ENCODE measurements around the gene TCF3. TPM values are rescaled to one million over a fixed set of nuclear protein-coding genes. Genes with fewer than 3 reads are reported as not detected.

The TCF3 gene
- total RNA-seq, 8 experiments from 2014 or later: 25.2 to 106 (median 44.9) TPM

Other genes with a start within 250 kb of the TCF3 start
- gene DAZAP1, start 245.0 kb downstream of the TCF3 start, total RNA-seq: 100 to 1,000 TPM in 2 of 8 experiments, 10 to 100 TPM in 6; 32.3 to 129 (median 46.7) TPM
- gene RPS15, start 214.2 kb downstream of the TCF3 start, total RNA-seq: 1,000 to 10,000 TPM; 1,397 to 2,339 (median 1,906) TPM
- gene APC2, start 202.5 kb downstream of the TCF3 start, total RNA-seq: 10 to 100 TPM in 5 of 8 experiments, 1 to 10 TPM in 1, under 1 TPM in 2; 0.31 to 52.0 (median 31.9) TPM
- 10 to 100 TPM; 27.2 to 34.3 (median 32.7) TPM for gene C19orf25, start 173.4 kb downstream of the TCF3 start, total RNA-seq
- 1 to 10 TPM; 1.9 to 5.6 (median 4.4) TPM for gene PCSK4, start 162.3 kb downstream of the TCF3 start, total RNA-seq
- 10 to 100 TPM in 1 of 8 experiments, 1 to 10 TPM in 7; 3.2 to 16.8 (median 5.7) TPM for gene REEP6, start 161.4 kb downstream of the TCF3 start, total RNA-seq
- 1 to 10 TPM in 4 of 8 experiments, under 1 TPM in 3, not detected in 1; 0.09 to 8.2 (median 1.5) TPM for gene ADAMTSL5, start 139.6 kb downstream of the TCF3 start, total RNA-seq
- gene PLK5, start 128.5 kb downstream of the TCF3 start, total RNA-seq: under 1 TPM in 6 of 8 experiments, not detected in 2; 0.27 to 0.45 (median 0.29) TPM
- gene MEX3D, start 84.3 kb downstream of the TCF3 start, total RNA-seq: 10 to 100 TPM in 6 of 8 experiments, 1 to 10 TPM in 2; 3.2 to 46.9 (median 18.1) TPM
- 100 to 1,000 TPM in 2 of 8 experiments, 10 to 100 TPM in 6; 37.0 to 114 (median 54.7) TPM for gene MBD3, start 59.8 kb downstream of the TCF3 start, total RNA-seq
- gene UQCR11, start 47.2 kb downstream of the TCF3 start, total RNA-seq: 100 to 1,000 TPM in 7 of 8 experiments, 10 to 100 TPM in 1; 92.4 to 219 (median 112) TPM
- 1 to 10 TPM in 1 of 8 experiments, under 1 TPM in 6, not detected in 1; 0.11 to 3.7 (median 0.35) TPM for gene ONECUT3, start 100.9 kb upstream of the TCF3 start, total RNA-seq
- 1 to 10 TPM in 1 of 8 experiments, under 1 TPM in 7; 0.32 to 2.3 (median 0.78) TPM for gene ATP8B3, start 159.7 kb upstream of the TCF3 start, total RNA-seq
- gene REXO1, start 195.9 kb upstream of the TCF3 start, total RNA-seq: 10 to 100 TPM in 4 of 8 experiments, 1 to 10 TPM in 4; 6.3 to 20.9 (median 11.1) TPM
- 10 to 100 TPM in 2 of 8 experiments, 1 to 10 TPM in 6; 2.7 to 18.6 (median 4.6) TPM for gene KLF16, start 211.0 kb upstream of the TCF3 start, total RNA-seq
- gene ABHD17A, start 232.9 kb upstream of the TCF3 start, total RNA-seq: 10 to 100 TPM; 30.4 to 42.3 (median 37.2) TPM